ENCODE results near the gene CHTF18. TPM values are rescaled to one million over a fixed set of nuclear protein-coding genes. Genes with fewer than 3 reads are reported as not detected.

Gene CHTF18
- polyA plus RNA-seq, 3 donors = 0.57 to 13.8 (median 2.2) TPM

DNA sequence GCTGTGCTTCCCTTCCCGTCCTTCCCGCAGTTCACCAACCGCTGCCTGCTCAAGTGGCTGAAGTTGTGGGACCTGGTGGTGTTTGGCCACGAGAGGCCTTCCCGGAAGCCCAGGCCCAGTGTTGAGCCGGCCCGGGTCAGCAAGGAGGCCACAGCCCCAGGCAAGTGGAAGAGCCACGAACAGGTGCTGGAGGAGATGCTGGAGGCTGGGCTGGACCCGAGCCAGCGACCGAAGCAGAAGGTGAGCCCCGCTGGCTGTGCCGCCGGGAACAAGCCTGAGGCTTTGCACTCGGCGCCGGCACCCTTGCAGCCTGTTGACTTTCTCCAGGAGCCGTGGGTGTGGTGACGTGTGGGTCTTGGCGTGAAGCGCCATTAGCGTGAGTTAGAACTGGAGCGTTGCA lies 2.7 kb downstream of the CHTF18 start:
- Histone ChIP-seq H3K4me2 (replicated peaks; ENCODE audit: extremely low read depth, low read length, poor library complexity, severe bottlenecking) (no peak overlapping the region), H4K20me1 (ENCODE audit: insufficient read depth, low read length) (peaks cover 19% of the 10 kb centered on the region), H3K79me2 (ENCODE audit: insufficient read depth, low read length) (peaks cover 24% of the 10 kb centered on the region), H3K36me3 (replicated peaks in 1 of 2; ENCODE audit: control insufficient read depth in 1 of 2, insufficient read depth in 2 of 2, low read length in 2 of 2) (peaks cover 8 to 9% of the 10 kb centered on the region in 2 donors), H2AFZ (ENCODE audit: insufficient read depth, low read depth, low read length, poor library complexity, severe bottlenecking) (no peak overlapping the region), H3K4me3 (replicated peaks in 1 of 3; ENCODE audit: low read depth in 2 of 3, low read length in 3 of 3) (no peak overlapping the region), H3K27me3 (ENCODE audit: control insufficient read depth in 2 of 2, insufficient read depth in 2 of 2, low read length in 2 of 2) (no peaks in the 10 kb centered on the region), H3K9me3 (replicated peaks in 1 of 2; ENCODE audit: control insufficient read depth in 1 of 2, insufficient read depth in 1 of 2, low read length in 2 of 2) (no peaks in the 10 kb centered on the region), H3K9ac (ENCODE audit: insufficient read depth, low read length, poor library complexity, severe bottlenecking) (no peak overlapping the region), H3K27ac (ENCODE audit: low read depth in 1 of 2, low read length in 2 of 2) (no peak overlapping the region), H3K4me1 (ENCODE audit: control insufficient read depth in 1 of 2, insufficient read depth in 2 of 2, low read length in 2 of 2) (peaks cover 18 to 27% of the 10 kb centered on the region in 2 donors)
- WGBS (ENCODE audit: insufficient coverage) = 96% methylated on average over 23 of the region's 23 CpGs
- Mint-ChIP-seq H3K27ac (no peak overlapping the region), H3K4me3 (no peak overlapping the region), H3K9me3 (peaks cover 0 to 3% (median 0%) of the 10 kb centered on the region in 7 donors), H3K36me3 (peaks cover 14 to 25% of the 10 kb centered on the region in 2 donors), H3K4me1 (peaks cover 15% of the 10 kb centered on the region), H3K27me3 (ENCODE audit: low read depth in 3 of 3) (peaks cover 0 to 2% (median 0%) of the 10 kb centered on the region in 3 donors)
- intact Hi-C loops (cut with micrococcal nuclease) = no loop called here
- DNase-seq = no peak
- TF ChIP-seq, protein P1, sequence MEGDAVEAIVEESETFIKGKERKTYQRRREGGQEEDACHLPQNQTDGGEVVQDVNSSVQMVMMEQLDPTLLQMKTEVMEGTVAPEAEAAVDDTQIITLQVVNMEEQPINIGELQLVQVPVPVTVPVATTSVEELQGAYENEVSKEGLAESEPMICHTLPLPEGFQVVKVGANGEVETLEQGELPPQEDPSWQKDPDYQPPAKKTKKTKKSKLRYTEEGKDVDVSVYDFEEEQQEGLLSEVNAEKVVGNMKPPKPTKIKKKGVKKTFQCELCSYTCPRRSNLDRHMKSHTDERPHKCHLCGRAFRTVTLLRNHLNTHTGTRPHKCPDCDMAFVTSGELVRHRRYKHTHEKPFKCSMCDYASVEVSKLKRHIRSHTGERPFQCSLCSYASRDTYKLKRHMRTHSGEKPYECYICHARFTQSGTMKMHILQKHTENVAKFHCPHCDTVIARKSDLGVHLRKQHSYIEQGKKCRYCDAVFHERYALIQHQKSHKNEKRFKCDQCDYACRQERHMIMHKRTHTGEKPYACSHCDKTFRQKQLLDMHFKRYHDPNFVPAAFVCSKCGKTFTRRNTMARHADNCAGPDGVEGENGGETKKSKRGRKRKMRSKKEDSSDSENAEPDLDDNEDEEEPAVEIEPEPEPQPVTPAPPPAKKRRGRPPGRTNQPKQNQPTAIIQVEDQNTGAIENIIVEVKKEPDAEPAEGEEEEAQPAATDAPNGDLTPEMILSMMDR (IDR thresholded peaks at IDR 0.05) = no peak

DNA sequence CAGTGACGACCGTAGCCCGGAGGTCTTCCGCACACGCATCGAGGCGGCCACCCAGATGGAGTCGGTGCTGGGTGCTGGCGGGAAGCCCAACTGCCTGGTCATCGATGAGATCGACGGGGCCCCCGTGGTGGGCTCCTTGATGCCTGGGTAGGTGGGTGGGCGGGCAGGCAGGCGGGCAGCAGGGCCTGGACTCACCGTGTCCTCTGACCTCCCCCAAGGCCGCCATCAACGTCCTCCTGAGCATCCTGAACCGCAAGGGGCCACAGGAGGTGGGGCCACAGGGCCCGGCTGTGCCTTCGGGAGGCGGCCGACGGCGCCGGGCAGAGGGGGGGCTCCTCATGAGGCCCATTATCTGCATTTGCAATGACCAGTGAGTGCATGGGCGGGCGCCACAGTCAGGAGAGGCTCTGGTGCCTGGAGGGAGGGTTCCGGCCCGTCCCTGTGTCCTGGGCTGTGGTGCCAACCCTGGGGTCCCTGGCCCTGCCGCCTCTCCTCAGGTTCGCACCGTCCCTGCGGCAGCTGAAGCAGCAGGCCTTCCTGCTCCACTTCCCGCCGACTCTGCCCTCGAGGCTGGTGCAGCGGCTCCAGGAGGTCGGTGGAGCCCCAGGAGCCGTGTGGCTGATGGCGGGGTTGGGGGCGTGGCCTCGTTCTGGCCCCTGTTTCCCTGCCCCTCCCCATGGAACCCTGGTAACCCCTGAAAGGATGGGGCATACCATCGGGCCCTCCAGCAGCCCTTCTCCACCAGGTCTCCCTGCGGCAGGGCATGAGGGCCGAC lies 4.0 kb downstream of the CHTF18 start:
- H3K36me3 ChIP-seq (replicated peaks in 1 of 2; ENCODE audit: control insufficient read depth in 1 of 2, insufficient read depth in 2 of 2, low read length in 2 of 2) = peaks cover 0 to 4% of the 10 kb centered on the region in 2 donors
- Mint-ChIP-seq H3K36me3 (peaks cover 10 to 26% of the 10 kb centered on the region in 2 donors), H3K27me3 (ENCODE audit: low read depth in 3 of 3) (peaks cover 0 to 2% (median 2%) of the 10 kb centered on the region in 3 donors), H3K27ac (no peak overlapping the region), H3K9me3 (peaks cover 0 to 3% (median 0%) of the 10 kb centered on the region in 7 donors), H3K4me3 (no peak overlapping the region), H3K4me1 (peaks cover 6% of the 10 kb centered on the region)
- H3K79me2 ChIP-seq (ENCODE audit: insufficient read depth, low read length) = peaks cover 17% of the 10 kb centered on the region
- peaks cover 12 to 18% of the 10 kb centered on the region in 2 donors for H3K4me1 ChIP-seq (ENCODE audit: control insufficient read depth in 1 of 2, insufficient read depth in 2 of 2, low read length in 2 of 2)
- H3K27ac ChIP-seq (ENCODE audit: low read depth in 1 of 2, low read length in 2 of 2) = no peak overlapping the region
- DNase-seq = no peak
- no peak overlapping the region for H2AFZ ChIP-seq (ENCODE audit: insufficient read depth, low read depth, low read length, poor library complexity, severe bottlenecking)
- H3K9ac ChIP-seq (ENCODE audit: insufficient read depth, low read length, poor library complexity, severe bottlenecking) = no peak overlapping the region
- 92% methylated on average over 41 of the region's 46 CpGs for WGBS (ENCODE audit: insufficient coverage)
- H3K4me2 ChIP-seq (replicated peaks; ENCODE audit: extremely low read depth, low read length, poor library complexity, severe bottlenecking) = no peak overlapping the region
- intact Hi-C loops (cut with micrococcal nuclease) = no loop called here
- TF ChIP-seq, protein P1 (IDR thresholded peaks at IDR 0.05) = no peak
- H3K9me3 ChIP-seq (replicated peaks in 1 of 2; ENCODE audit: control insufficient read depth in 1 of 2, insufficient read depth in 1 of 2, low read length in 2 of 2) = no peaks in the 10 kb centered on the region
- H3K27me3 ChIP-seq (ENCODE audit: control insufficient read depth in 2 of 2, insufficient read depth in 2 of 2, low read length in 2 of 2) = no peaks in the 10 kb centered on the region
- H4K20me1 ChIP-seq (ENCODE audit: insufficient read depth, low read length) = peaks cover 6% of the 10 kb centered on the region
- no peak overlapping the region for H3K4me3 ChIP-seq (replicated peaks in 1 of 3; ENCODE audit: low read depth in 2 of 3, low read length in 3 of 3)
